ENCODE results near the gene SLC39A5. TPM values are rescaled to one million over a fixed set of nuclear protein-coding genes. Genes with fewer than 3 reads are reported as not detected.

The SLC39A5 gene
- total RNA-seq, 2 experiments from 2014 or later: 0.76 to 1.2 TPM

DNA sequence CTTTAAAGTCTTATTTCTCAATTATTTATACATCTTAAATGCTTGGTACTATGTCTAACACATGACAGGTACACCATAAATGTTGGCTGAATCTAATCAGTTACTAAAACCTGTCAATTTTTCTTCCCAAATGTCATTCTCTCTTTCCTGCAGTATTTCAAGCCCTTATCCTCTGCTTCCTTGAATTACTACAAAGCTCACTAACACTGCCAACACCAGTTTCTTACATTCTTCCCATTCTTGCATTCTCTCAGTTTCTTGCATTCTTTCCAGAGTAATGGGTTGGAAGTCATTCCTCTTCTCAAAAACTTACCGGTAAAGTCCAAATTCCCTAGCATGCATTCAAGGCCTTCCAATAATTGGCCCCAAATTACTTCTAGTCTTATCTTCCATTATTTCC is 31.0 kb upstream of the SLC39A5 start:
- H3K9me2 ChIP-seq (ENCODE audit: insufficient read depth, low read length): no peaks in the 10 kb centered on the region
- no peak for DNase-seq (ENCODE audit: low spot score)
- intact Hi-C loops (cut with micrococcal nuclease; ENCODE audit: unreplicated experiment): no loop called here
- no peak overlapping the region for H3K4me3 ChIP-seq (ENCODE audit: low read depth, low read length, poor library complexity, severe bottlenecking)
- ChIA-PET POLR2A (interaction anchor here (0.7 to 2.6 kb wide), 2 partner anchors 22 to 162 kb away, joined by 3 to 10 read pairs; partner anchors contain the start of gene RNF41), CTCF (ENCODE audit: unreplicated experiment) (interaction anchor here (0.5 to 0.6 kb wide), 2 partner anchors 76 to 438 kb away, joined by 3 read pairs; no protein-coding TSS in a partner anchor)
- H3K4me2 ChIP-seq (ENCODE audit: low read length): no peak overlapping the region
- no peaks in the 10 kb centered on the region for H4K20me1 ChIP-seq (ENCODE audit: insufficient read depth, low read length)
- no peaks in the 10 kb centered on the region for H3K4me1 ChIP-seq (ENCODE audit: insufficient read depth, low read length, poor library complexity, severe bottlenecking)
- no TSS peak for BruUV-seq (replicated peaks)
- H3K27ac ChIP-seq (ENCODE audit: low read depth, low read length, poor library complexity, severe bottlenecking): no peak overlapping the region
- H3K9me3 ChIP-seq (ENCODE audit: low read length): no peaks in the 10 kb centered on the region
- TF ChIP-seq, protein P1, sequence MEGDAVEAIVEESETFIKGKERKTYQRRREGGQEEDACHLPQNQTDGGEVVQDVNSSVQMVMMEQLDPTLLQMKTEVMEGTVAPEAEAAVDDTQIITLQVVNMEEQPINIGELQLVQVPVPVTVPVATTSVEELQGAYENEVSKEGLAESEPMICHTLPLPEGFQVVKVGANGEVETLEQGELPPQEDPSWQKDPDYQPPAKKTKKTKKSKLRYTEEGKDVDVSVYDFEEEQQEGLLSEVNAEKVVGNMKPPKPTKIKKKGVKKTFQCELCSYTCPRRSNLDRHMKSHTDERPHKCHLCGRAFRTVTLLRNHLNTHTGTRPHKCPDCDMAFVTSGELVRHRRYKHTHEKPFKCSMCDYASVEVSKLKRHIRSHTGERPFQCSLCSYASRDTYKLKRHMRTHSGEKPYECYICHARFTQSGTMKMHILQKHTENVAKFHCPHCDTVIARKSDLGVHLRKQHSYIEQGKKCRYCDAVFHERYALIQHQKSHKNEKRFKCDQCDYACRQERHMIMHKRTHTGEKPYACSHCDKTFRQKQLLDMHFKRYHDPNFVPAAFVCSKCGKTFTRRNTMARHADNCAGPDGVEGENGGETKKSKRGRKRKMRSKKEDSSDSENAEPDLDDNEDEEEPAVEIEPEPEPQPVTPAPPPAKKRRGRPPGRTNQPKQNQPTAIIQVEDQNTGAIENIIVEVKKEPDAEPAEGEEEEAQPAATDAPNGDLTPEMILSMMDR (conservative IDR thresholded peaks at IDR 0.05; ENCODE audit: low read length): no peak
- no peak for TF ChIP-seq EZH2phosphoT487 (IDR thresholded peaks at IDR 0.05; ENCODE audit: borderline replicate concordance, low read depth, low read length)
- no peaks in the 10 kb centered on the region for H3K79me2 ChIP-seq (ENCODE audit: insufficient read depth, low read depth, low read length)
- no peaks in the 10 kb centered on the region for H3K36me3 ChIP-seq (ENCODE audit: insufficient read depth, low read length)
- no peak overlapping the region for H2AFZ ChIP-seq (ENCODE audit: low read length)

DNA sequence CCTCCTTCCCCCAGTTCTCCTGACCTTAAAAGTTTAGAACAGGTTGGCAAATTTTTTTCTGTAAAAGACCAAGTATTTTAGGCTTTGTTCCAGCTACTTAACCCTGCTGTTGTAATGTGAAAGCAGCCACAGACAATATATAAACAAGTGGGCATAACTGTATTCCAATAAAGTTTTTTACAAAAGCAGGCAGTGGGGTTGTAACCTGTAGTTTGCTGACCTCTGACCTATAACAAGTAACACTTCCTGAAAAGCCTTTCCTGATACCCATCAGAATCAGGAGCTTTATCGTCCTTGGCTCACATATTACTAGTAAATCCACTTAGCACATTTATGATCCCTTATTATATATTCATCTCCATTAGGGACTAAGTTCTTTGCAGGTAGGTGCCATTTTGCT is 27.5 kb upstream of the SLC39A5 start:
- H3K4me3 ChIP-seq (ENCODE audit: low read depth, low read length, poor library complexity, severe bottlenecking): no peak overlapping the region
- no peaks in the 10 kb centered on the region for H4K20me1 ChIP-seq (ENCODE audit: insufficient read depth, low read length)
- BruUV-seq (replicated peaks): no TSS peak
- DNase-seq (ENCODE audit: low spot score): no peak
- H3K9me3 ChIP-seq (ENCODE audit: low read length): no peaks in the 10 kb centered on the region
- H3K4me2 ChIP-seq (ENCODE audit: low read length): no peak overlapping the region
- H3K27ac ChIP-seq (ENCODE audit: low read depth, low read length, poor library complexity, severe bottlenecking): no peak overlapping the region
- H3K79me2 ChIP-seq (ENCODE audit: insufficient read depth, low read depth, low read length): no peaks in the 10 kb centered on the region
- intact Hi-C loops (cut with micrococcal nuclease; ENCODE audit: unreplicated experiment): no loop called here
- CTCF ChIA-PET (ENCODE audit: unreplicated experiment): no interaction called here
- POLR2A ChIA-PET: interaction anchor here (0.6 to 2.2 kb wide), 3 partner anchors 18 to 243 kb away, joined by 4 to 12 read pairs (median 6); partner anchors contain the start of gene RNF41
- H3K9me2 ChIP-seq (ENCODE audit: insufficient read depth, low read length): no peaks in the 10 kb centered on the region
- no peak for TF ChIP-seq EZH2phosphoT487 (IDR thresholded peaks at IDR 0.05; ENCODE audit: borderline replicate concordance, low read depth, low read length)
- TF ChIP-seq, protein P1 (conservative IDR thresholded peaks at IDR 0.05; ENCODE audit: low read length): no peak
- H3K4me1 ChIP-seq (ENCODE audit: insufficient read depth, low read length, poor library complexity, severe bottlenecking): peaks cover 28% of the 10 kb centered on the region
- H3K36me3 ChIP-seq (ENCODE audit: insufficient read depth, low read length): peaks cover 33% of the 10 kb centered on the region
- H2AFZ ChIP-seq (ENCODE audit: low read length): no peak overlapping the region

DNA sequence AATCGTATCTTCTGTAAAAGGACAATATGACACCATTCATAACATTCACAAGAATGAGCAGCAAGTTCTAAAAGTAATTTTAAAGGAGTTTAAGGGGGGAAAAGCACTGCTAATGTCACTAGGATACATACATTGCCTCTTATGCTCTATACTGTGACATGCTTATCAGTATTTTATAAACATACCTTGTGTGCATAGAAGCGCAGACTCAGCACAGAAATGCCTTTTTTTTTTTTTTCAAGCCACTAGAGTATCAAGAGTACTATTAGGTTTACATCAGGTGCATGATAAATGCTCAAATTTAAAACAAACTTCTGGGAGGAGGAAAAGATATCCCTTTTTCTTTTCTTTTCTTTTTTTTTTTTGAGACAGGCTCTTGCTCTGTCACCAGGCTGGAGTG is 27.0 kb upstream of the SLC39A5 start:
- intact Hi-C loops (cut with micrococcal nuclease; ENCODE audit: unreplicated experiment): no loop called here
- no peaks in the 10 kb centered on the region for H3K79me2 ChIP-seq (ENCODE audit: insufficient read depth, low read depth, low read length)

More for the DNA sequence above, 27.0 kb upstream of the SLC39A5 start:
- no peak overlapping the region for H3K27ac ChIP-seq (ENCODE audit: low read depth, low read length, poor library complexity, severe bottlenecking)
- peaks cover 32% of the 10 kb centered on the region for H3K4me1 ChIP-seq (ENCODE audit: insufficient read depth, low read length, poor library complexity, severe bottlenecking)
- BruUV-seq (replicated peaks): no TSS peak
- no peak for TF ChIP-seq EZH2phosphoT487 (IDR thresholded peaks at IDR 0.05; ENCODE audit: borderline replicate concordance, low read depth, low read length)
- TF ChIP-seq, protein P1 (conservative IDR thresholded peaks at IDR 0.05; ENCODE audit: low read length): no peak
- no peak for DNase-seq (ENCODE audit: low spot score)
- H3K36me3 ChIP-seq (ENCODE audit: insufficient read depth, low read length): peaks cover 37% of the 10 kb centered on the region
- H3K9me2 ChIP-seq (ENCODE audit: insufficient read depth, low read length): no peaks in the 10 kb centered on the region
- no peak overlapping the region for H2AFZ ChIP-seq (ENCODE audit: low read length)
- H3K9me3 ChIP-seq (ENCODE audit: low read length): no peaks in the 10 kb centered on the region
- no peaks in the 10 kb centered on the region for H4K20me1 ChIP-seq (ENCODE audit: insufficient read depth, low read length)
- ChIA-PET CTCF (ENCODE audit: unreplicated experiment) (no interaction called here), POLR2A (interaction anchor here (2.2 kb wide), 1 partner anchor 19 kb away, joined by 12 read pairs; the partner anchor contains the start of gene RNF41)
- H3K4me2 ChIP-seq (ENCODE audit: low read length): no peak overlapping the region
- H3K4me3 ChIP-seq (ENCODE audit: low read depth, low read length, poor library complexity, severe bottlenecking): no peak overlapping the region
